GM12878 (cell line): ENCODE results near the gene OPRL1.

ENCODE experiments used
- CBFB ChIP-seq: IDR thresholded peaks from 2 replicates; pipeline ENCODE4 v1.6.1; 2016; ENCODE audit warnings: antibody characterized with exemption, low read depth
- CHD1 ChIP-seq: IDR thresholded peaks from 2 replicates; pipeline ENCODE4 v1.6.1; 2012; ENCODE audit warnings: low read depth, low read length, improper control_type of control experiment
- CTCF ChIP-seq, 3 experiments: IDR thresholded peaks in 2 of 3; conservative IDR thresholded peaks in 1 of 3; 2 replicates each; pipeline ENCODE4 v1.5.1; 2011; ENCODE audit warnings: low read depth in 3 of 3, low read length in 3 of 3, mild to moderate bottlenecking in 3 of 3, control low read depth in 2 of 3, moderate library complexity in 2 of 3, inconsistent platforms in 1 of 3, mixed read lengths in 1 of 3; ENCODE audit not compliant: control insufficient read depth in 2 of 3, insufficient read depth in 1 of 3; ENCODE audit errors: extremely low read depth in 1 of 3
- EZH2 ChIP-seq: IDR thresholded peaks from 2 replicates; pipeline ENCODE4 v1.6.1; 2012; ENCODE audit warnings: low read depth, mild to moderate bottlenecking, control low read depth, inconsistent platforms, low read length, borderline replicate concordance; ENCODE audit not compliant: control insufficient read depth
- POLR2A ChIP-seq: IDR thresholded peaks from 2 replicates; pipeline ENCODE4 v1.6.1; 2011; ENCODE audit warnings: low read depth, mild to moderate bottlenecking, low read length
- RAD21 ChIP-seq: IDR thresholded peaks from 2 replicates; pipeline ENCODE4 v1.6.1; 2011; ENCODE audit warnings: mild to moderate bottlenecking, low read depth, low read length, moderate library complexity; ENCODE audit not compliant: insufficient read depth
- RELA ChIP-seq: fragments of 450-650 bp; IDR thresholded peaks from 2 replicates; pipeline ENCODE4 v1.8.0; 2014; ENCODE audit warnings: borderline replicate concordance; ENCODE audit not compliant: partially characterized antibody
- TCF12 ChIP-seq: IDR thresholded peaks from 2 replicates; pipeline ENCODE4 v1.6.1; 2011; ENCODE audit warnings: low read depth, mild to moderate bottlenecking, low read length
- ZBTB11 ChIP-seq: fragments of 450-650 bp; formaldehyde crosslinking; IDR thresholded peaks from 2 replicates; pipeline ENCODE4 v1.5.0; 2022; ENCODE audit warnings: mild to moderate bottlenecking, missing genetic modification characterization
- ZBTB33 ChIP-seq: fragments of 450-650 bp; IDR thresholded peaks from 2 replicates; pipeline ENCODE4 v1.6.1; 2017; ENCODE audit warnings: mild to moderate bottlenecking
- ZBTB4 ChIP-seq: fragments of 450-650 bp; formaldehyde crosslinking; IDR thresholded peaks from 2 replicates; pipeline ENCODE4 v1.4.0; 2022; ENCODE audit warnings: mild to moderate bottlenecking, moderate library complexity

GRCh38 chr20:64136004-64136710 lies 56.3 kb downstream of the OPRL1 start:
- no peak for TF ChIP-seq CTCF (IDR thresholded peaks at IDR 0.05 in 2 of 3, conservative IDR thresholded peaks at IDR 0.05 in 1 of 3; ENCODE audit: control insufficient read depth in 2 of 3, extremely low read depth in 1 of 3, insufficient read depth in 1 of 3, low read depth in 3 of 3, low read length in 3 of 3)
- TF ChIP-seq POLR2A, result no peak
- TF ChIP-seq EZH2, result no peak
- TF ChIP-seq TCF12, result no peak
- TF ChIP-seq ZBTB33, result no peak
- TF ChIP-seq CBFB, result no peak
- TF ChIP-seq RELA, result no peak
- no peak for TF ChIP-seq RAD21
- no peak for TF ChIP-seq ZBTB4
- no peak for TF ChIP-seq ZBTB11 (CRISPR knock-in tag)
- TF ChIP-seq CHD1, result no peak
